Loucy (cell line): ENCODE measurements around the gene CADM2.

Source experiments
- CTCF ChIP-seq: fragments of 200-600 bp; sonication (generic); conservative IDR thresholded peaks from 2 replicates; pipeline ENCODE4 v1.5.1; 2014; ENCODE audit warnings: mild to moderate bottlenecking, antibody characterized with exemption, low read length
- EZH2phosphoT487 ChIP-seq: fragments of 200-600 bp; IDR thresholded peaks from 2 replicates; pipeline ENCODE4 v1.6.1; 2018; ENCODE audit warnings: antibody characterized with exemption, mild to moderate bottlenecking, moderate library complexity, borderline replicate concordance

DNA sequence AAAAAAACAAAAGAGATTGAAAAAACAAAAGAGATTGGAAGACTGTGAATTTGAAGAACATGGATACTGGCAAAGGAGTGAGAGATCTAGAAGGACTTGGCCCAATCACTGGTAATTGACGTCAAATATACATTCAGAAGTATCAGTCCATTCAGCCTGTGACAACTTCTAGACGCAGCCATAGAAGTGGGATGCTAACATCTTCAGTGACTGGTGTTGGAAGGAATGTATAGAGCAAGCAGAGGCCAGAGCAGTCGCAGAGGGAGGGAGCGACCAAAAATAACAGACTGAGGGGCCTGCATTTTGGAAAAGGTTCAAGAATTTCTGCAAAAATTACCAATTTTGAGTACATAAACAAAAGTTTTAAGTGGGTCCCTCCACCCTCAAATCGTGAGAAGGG lies 473.3 kb downstream of the CADM2 start:
- no peak for TF ChIP-seq CTCF
- TF ChIP-seq EZH2phosphoT487 = no peak
